ENCODE results near the gene ARHGEF11. TPM values are rescaled to one million over a fixed set of nuclear protein-coding genes. Genes with fewer than 3 reads are reported as not detected.
"Not testable (repeated sequence)": the region's sequence is repeated elsewhere in the genome, so short reads cannot be mapped to it uniquely, and the experiment has no call there.

Gene ARHGEF11
- total RNA-seq, 1 experiment from 2014 or later, result 0.11 TPM

DNA sequence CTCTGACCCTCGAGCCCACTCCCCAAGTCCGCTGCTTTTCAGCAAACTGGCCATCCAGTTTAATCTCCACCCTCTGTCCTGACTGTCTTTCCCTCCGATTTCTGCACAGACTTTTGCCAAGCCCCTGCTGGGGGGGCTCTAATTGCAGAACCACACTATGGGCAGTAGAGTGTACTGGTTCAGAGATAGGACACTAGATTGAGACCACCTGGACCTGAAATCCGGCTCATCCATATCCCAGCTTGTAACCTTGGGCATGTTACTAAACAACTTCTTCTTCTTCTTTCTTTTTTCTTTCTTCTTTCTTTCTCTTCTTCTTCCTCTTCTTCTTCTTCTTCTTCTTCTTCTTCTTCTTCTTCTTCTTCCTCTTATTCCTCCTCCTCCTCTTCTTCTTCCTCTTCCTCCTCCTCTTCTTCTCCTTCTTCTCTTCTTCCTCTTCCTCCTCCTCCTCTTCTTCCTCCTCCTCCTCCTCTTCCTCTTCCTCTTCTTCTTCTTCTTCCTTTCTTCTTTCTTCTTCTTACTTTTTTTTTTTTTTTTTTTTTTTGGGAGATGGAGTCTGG is 117.4 kb downstream of the ARHGEF11 start:
- Histone ChIP-seq H3K36me3 (ENCODE audit: insufficient read depth, low read length) (no peaks in the 10 kb centered on the region), H3K9me3 (ENCODE audit: low read length) (no peaks in the 10 kb centered on the region), H4K20me1 (ENCODE audit: insufficient read depth, low read depth, low read length) (no peaks in the 10 kb centered on the region), H3K9ac (ENCODE audit: low read length) (no peak overlapping the region), H3K27ac (ENCODE audit: low read length) (no peak overlapping the region), H3K4me3 (ENCODE audit: low read length) (no peak overlapping the region), H3K4me2 (ENCODE audit: low read depth, low read length, poor library complexity, severe bottlenecking) (no peak overlapping the region), H3K79me2 (ENCODE audit: low read length) (no peaks in the 10 kb centered on the region), H3K27me3 (ENCODE audit: low read length) (no peaks in the 10 kb centered on the region), H3K9me2 (replicated peaks; ENCODE audit: insufficient read depth, low read length) (no peaks in the 10 kb centered on the region), H3K4me1 (ENCODE audit: low read length) (no peaks in the 10 kb centered on the region), H2AFZ (ENCODE audit: low read length) (no peak overlapping the region)
- no peak for DNase-seq

DNA sequence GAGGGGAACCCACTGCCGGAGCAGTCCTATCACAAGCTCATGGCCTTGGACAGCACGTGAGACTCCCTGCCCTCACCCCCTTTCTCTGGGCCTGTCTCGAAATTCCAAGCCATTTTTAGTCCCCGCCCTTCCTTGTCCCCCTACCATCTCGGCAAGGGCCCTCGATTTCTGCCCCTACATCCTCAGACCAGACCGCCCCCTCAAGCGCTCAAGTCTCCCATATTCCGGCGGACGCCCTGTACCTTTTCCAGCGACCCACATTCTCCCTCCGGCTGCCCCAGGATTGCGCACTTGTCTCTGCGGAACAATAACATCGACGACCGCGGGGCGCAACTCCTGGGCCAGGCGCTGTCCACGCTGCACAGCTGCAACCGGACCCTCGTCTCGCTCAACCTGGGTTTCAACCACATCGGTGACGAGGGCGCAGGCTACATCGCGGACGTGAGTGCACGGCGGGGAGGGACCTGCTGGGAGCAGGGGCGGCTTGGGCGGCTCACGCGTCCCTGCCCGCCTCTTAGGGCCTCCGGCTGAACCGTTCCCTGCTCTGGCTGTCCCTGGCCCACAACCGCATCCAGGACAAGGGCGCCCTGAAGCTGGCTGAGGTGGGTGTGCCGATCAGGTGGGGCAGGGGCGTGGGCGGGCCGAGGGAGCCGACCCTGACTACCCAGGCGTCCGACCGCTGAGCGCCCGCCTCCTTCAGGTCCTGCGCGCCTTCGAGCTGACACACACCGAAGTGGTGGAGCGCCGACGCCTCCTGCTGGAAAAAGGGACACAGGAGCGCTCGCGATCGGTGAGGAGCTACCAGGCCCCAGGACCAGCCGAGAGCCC is 118.1 kb downstream of the ARHGEF11 start:
- Histone ChIP-seq H3K27me3 (ENCODE audit: low read length) (no peaks in the 10 kb centered on the region), H3K4me2 (ENCODE audit: low read depth, low read length, poor library complexity, severe bottlenecking) (no peak overlapping the region)

DNA sequence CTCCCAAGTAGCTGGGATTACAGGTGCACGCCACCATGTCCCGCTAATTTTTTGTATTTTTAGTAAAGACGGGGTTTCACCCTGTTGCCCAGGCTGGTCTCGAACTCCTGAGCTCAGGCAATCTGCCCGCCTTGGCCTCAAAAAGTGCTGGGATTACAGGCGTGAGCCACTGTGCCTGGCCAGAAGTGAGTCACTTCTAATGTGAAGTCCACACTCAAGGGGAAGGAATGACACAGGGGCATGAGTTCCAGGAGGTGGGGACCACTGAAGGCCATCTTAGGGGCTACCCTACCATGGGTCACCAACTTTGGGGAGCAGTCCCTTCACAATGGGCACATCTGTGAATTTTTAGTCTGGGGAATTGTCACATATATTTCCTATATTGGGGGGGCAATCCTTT is 118.8 kb downstream of the ARHGEF11 start:
- H3K9me2 ChIP-seq (replicated peaks; ENCODE audit: insufficient read depth, low read length); H3K4me3 ChIP-seq (ENCODE audit: low read length); H3K9me3 ChIP-seq (ENCODE audit: low read length); H3K36me3 ChIP-seq (ENCODE audit: insufficient read depth, low read length); H3K4me1 ChIP-seq (ENCODE audit: low read length); H2AFZ ChIP-seq (ENCODE audit: low read length); DNase-seq; H3K9ac ChIP-seq (ENCODE audit: low read length); H3K27me3 ChIP-seq (ENCODE audit: low read length); H3K79me2 ChIP-seq (ENCODE audit: low read length); H4K20me1 ChIP-seq (ENCODE audit: insufficient read depth, low read depth, low read length); H3K4me2 ChIP-seq (ENCODE audit: low read depth, low read length, poor library complexity, severe bottlenecking); H3K27ac ChIP-seq (ENCODE audit: low read length): not testable (repeated sequence)

More for the DNA sequence above, 118.1 kb downstream of the ARHGEF11 start:
- Histone ChIP-seq H3K27ac (ENCODE audit: low read length) (no peak overlapping the region), H4K20me1 (ENCODE audit: insufficient read depth, low read depth, low read length) (no peaks in the 10 kb centered on the region), H3K4me3 (ENCODE audit: low read length) (no peak overlapping the region), H3K9ac (ENCODE audit: low read length) (no peak overlapping the region), H3K36me3 (ENCODE audit: insufficient read depth, low read length) (no peaks in the 10 kb centered on the region), H3K9me2 (replicated peaks; ENCODE audit: insufficient read depth, low read length) (no peaks in the 10 kb centered on the region), H3K4me1 (ENCODE audit: low read length) (no peaks in the 10 kb centered on the region), H2AFZ (ENCODE audit: low read length) (no peak overlapping the region), H3K9me3 (ENCODE audit: low read length) (no peaks in the 10 kb centered on the region), H3K79me2 (ENCODE audit: low read length) (no peaks in the 10 kb centered on the region)
- DNase-seq, result peak; percentile 75

DNA sequence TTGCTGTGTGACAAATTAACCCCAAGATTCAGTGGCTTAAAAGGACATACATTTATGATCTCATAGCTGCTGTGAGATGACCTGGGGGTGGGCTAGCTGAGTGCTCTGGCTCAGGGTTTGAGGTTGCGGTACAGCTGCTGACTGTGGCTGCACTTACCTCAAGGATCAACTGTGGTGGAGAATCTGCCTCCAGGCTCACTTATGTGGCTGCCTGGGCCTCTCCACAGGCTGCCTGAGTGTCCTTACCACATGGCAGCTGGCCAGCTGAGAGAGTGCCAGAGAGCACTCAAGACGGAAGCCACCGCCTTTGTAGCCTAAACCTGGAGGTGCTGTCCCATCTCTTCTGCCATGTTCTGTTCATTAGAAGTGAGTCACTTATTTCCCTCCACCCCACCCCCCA is 119.4 kb downstream of the ARHGEF11 start:
- H3K9me2 ChIP-seq (replicated peaks; ENCODE audit: insufficient read depth, low read length), result no peaks in the 10 kb centered on the region
- no peaks in the 10 kb centered on the region for H3K27me3 ChIP-seq (ENCODE audit: low read length)
- H3K9me3 ChIP-seq (ENCODE audit: low read length), result no peaks in the 10 kb centered on the region
- H3K36me3 ChIP-seq (ENCODE audit: insufficient read depth, low read length), result no peaks in the 10 kb centered on the region
- H3K27ac ChIP-seq (ENCODE audit: low read length), result no peak overlapping the region
- no peaks in the 10 kb centered on the region for H4K20me1 ChIP-seq (ENCODE audit: insufficient read depth, low read depth, low read length)
- no peak for DNase-seq
- no peaks in the 10 kb centered on the region for H3K4me1 ChIP-seq (ENCODE audit: low read length)
- H3K4me3 ChIP-seq (ENCODE audit: low read length), result no peak overlapping the region
- no peaks in the 10 kb centered on the region for H3K79me2 ChIP-seq (ENCODE audit: low read length)
- no peak overlapping the region for H3K9ac ChIP-seq (ENCODE audit: low read length)
- H3K4me2 ChIP-seq (ENCODE audit: low read depth, low read length, poor library complexity, severe bottlenecking), result no peak overlapping the region
- no peak overlapping the region for H2AFZ ChIP-seq (ENCODE audit: low read length)

DNA sequence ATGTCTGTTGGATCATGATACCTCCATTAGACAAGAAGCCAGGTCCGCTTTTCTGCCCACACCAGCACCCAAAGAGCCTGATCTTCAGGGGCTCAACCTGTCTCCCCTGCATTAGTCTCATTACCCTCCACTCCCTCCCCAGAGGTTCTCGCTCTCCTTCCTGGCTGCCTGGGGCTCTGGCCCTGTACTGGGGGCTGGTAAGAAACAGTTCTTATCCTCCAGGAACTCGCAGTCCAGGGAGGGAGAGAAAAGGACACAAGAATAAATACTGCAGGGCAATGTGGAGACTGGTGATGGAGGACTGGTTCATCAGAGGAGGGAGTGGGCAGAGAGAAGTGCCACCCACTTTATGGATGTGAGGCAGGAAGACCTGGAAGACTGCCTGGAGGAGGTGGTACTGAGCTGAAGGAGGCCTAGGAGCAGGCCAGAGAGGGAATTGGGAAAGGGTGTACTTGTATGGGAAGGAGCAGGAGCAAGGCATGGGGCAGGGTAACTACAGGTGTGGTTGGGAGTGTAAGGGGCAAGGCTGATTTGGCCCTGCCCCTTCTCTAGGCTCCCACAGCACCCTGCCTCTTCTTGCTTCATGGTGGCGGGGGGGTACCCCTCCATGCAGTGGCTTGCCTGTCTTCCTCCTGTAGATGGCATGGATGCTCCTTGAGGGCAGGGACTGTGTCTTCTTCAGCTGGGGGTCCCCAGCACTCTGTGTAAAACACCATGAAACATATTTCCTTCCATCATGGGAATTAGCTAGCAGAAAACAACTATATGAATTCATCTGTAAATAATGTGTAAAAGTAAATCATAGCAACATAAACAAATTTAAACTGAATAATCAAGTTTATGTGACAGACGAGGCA is 120.2 kb downstream of the ARHGEF11 start:
- H3K27me3 ChIP-seq (ENCODE audit: low read length), result no peaks in the 10 kb centered on the region

DNA sequence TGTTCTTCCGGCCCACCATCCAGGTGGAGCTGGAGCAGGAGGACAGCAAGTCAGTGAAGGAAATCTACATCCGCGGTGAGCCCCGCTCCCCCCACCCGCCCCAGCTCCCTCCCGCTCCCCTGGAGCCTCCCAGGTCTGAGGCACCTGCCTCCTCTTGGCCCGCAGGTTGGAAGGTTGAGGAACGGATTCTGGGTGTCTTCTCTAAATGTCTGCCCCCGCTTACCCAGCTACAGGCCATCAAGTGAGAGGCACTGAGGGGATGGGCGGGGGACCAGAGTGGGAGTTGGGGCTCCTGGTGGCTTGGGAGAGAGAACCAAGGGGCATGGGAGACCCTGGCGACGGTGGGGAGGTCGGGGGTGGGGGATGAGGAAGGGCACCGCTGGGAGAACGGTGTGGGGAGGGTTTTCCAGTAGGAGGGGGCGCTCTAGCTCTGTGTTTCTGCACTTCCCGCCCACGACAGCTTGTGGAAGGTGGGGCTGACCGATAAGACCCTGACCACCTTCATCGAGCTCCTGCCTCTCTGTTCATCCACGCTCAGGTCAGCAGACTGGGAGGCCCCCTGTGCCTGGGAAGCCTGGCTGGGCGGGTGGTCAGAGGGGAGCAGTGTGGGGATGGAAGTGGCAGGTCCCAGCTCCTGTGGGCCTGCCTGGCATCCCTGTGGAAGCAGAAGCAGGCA is 120.9 kb downstream of the ARHGEF11 start:
- no peaks in the 10 kb centered on the region for H3K27me3 ChIP-seq (ENCODE audit: low read length)

More for the DNA sequence above, 120.2 kb downstream of the ARHGEF11 start:
- H3K9ac ChIP-seq (ENCODE audit: low read length), result no peak overlapping the region
- no peak for DNase-seq
- no peak overlapping the region for H3K4me2 ChIP-seq (ENCODE audit: low read depth, low read length, poor library complexity, severe bottlenecking)
- no peaks in the 10 kb centered on the region for H3K9me3 ChIP-seq (ENCODE audit: low read length)
- H3K36me3 ChIP-seq (ENCODE audit: insufficient read depth, low read length), result no peaks in the 10 kb centered on the region
- H3K79me2 ChIP-seq (ENCODE audit: low read length), result no peaks in the 10 kb centered on the region
- no peaks in the 10 kb centered on the region for H3K9me2 ChIP-seq (replicated peaks; ENCODE audit: insufficient read depth, low read length)
- no peak overlapping the region for H3K27ac ChIP-seq (ENCODE audit: low read length)
- H4K20me1 ChIP-seq (ENCODE audit: insufficient read depth, low read depth, low read length), result no peaks in the 10 kb centered on the region
- H3K4me3 ChIP-seq (ENCODE audit: low read length), result no peak overlapping the region
- H2AFZ ChIP-seq (ENCODE audit: low read length), result no peak overlapping the region
- H3K4me1 ChIP-seq (ENCODE audit: low read length), result no peaks in the 10 kb centered on the region

DNA sequence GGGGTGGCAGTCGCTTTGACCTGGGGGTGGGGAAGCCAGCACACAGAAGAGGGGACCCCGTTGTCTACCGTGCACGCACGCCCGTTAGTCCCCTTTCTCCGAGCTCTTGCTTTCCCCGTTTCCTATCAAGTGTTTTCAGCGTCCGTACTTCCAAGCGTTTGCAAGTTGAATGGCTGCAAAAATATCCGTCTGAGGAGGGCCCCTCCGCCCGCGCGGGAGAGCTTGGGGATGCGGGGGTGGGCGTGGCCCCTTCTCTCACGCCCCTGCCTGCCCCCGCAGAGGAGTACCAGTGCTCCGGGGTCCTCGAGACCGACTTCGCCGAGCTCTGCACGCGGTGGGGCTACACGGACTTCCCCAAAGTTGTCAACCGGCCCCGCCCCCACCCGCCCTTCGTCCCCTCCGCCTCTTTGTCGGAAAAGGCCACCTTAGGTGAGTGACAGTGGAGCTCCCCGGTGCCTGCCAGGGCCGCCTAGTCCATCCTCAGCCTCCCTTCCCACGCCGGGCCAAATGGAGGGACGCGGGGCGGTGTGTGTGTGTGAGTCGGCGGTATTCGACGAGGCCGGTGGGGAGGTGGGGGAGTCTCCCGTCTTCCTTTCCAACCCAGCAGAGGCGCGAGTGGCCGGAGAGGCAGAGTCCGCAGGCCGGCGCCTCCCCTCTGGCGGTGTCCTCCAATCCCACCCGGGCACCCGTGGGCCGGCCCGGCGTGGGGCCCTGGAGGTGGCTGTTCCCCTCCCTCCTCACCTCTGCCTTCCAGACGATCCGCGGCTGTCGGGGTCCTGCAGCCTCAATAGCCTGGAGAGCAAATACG is 121.7 kb downstream of the ARHGEF11 start:
- Histone ChIP-seq H3K79me2 (ENCODE audit: low read length) (no peaks in the 10 kb centered on the region), H3K36me3 (ENCODE audit: insufficient read depth, low read length) (no peaks in the 10 kb centered on the region), H3K9me3 (ENCODE audit: low read length) (no peaks in the 10 kb centered on the region), H3K4me2 (ENCODE audit: low read depth, low read length, poor library complexity, severe bottlenecking) (no peak overlapping the region), H3K9me2 (replicated peaks; ENCODE audit: insufficient read depth, low read length) (no peaks in the 10 kb centered on the region), H2AFZ (ENCODE audit: low read length) (no peak overlapping the region), H3K4me1 (ENCODE audit: low read length) (no peaks in the 10 kb centered on the region), H4K20me1 (ENCODE audit: insufficient read depth, low read depth, low read length) (no peaks in the 10 kb centered on the region), H3K27ac (ENCODE audit: low read length) (no peak overlapping the region), H3K9ac (ENCODE audit: low read length) (no peak overlapping the region), H3K27me3 (ENCODE audit: low read length) (no peaks in the 10 kb centered on the region), H3K4me3 (ENCODE audit: low read length) (no peak overlapping the region)
- no peak for DNase-seq

More for the DNA sequence above, 120.9 kb downstream of the ARHGEF11 start:
- Histone ChIP-seq H3K9ac (ENCODE audit: low read length) (no peak overlapping the region), H3K9me3 (ENCODE audit: low read length) (no peaks in the 10 kb centered on the region), H3K4me3 (ENCODE audit: low read length) (no peak overlapping the region), H3K4me2 (ENCODE audit: low read depth, low read length, poor library complexity, severe bottlenecking) (no peak overlapping the region), H2AFZ (ENCODE audit: low read length) (no peak overlapping the region), H3K9me2 (replicated peaks; ENCODE audit: insufficient read depth, low read length) (no peaks in the 10 kb centered on the region), H3K27ac (ENCODE audit: low read length) (no peak overlapping the region), H3K36me3 (ENCODE audit: insufficient read depth, low read length) (no peaks in the 10 kb centered on the region), H4K20me1 (ENCODE audit: insufficient read depth, low read depth, low read length) (no peaks in the 10 kb centered on the region), H3K79me2 (ENCODE audit: low read length) (no peaks in the 10 kb centered on the region), H3K4me1 (ENCODE audit: low read length) (no peaks in the 10 kb centered on the region)
- no peak for DNase-seq

Data from Karpas-422 (cell line).